Measurements from ENCODE around the gene CAPN10.

DNA sequence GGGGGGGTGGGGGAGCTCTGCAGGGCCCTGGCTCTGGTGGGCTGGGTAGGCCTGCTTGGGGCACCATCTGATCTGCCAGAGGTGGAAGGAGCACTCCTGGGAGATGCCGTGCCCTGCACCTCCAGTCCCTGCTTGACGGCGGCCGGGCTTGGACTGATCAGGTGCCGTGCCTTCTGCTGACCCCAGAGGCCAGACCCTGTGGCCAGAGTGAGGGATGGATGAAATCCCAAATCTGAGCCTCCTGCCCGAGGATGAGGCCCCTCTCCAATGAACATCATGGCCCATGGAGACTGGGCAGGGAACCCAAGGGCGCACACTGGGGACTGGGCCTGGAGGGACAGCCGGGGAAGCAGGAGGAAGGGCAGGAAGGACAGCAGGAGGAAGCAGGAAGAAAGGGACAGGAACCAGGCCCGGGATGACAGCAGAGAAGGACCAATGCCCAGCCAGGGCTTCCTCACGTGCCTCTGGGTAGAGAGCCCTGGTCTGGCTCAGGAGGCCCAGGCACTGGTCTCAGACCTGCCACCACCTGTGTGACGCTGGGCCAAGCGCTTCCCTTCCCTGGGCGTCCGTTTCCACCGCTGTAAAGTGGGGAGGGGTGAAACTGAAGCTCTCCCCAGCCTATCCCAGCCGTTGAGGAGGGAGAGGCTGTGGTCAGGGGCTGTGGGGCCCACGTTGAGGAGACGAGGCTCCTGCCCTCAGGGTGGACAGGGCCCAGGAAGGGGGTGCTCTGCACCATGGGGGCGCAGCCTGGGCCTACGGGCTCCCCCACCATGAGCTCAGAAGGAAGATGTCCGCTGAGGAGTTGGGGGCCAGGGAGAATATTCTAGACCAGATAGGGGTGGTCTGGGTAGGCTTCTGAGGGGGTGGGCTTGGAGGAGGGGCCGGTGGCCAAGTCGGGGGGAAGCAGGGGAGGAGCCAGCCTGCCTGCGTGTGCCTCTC lies 37.7 kb downstream of the CAPN10 start:
- TF ChIP-seq ZNF274 (IDR thresholded peaks at IDR 0.05; ENCODE audit: low read depth, low read length): no peak
- TF ChIP-seq YY1 (IDR thresholded peaks at IDR 0.05; ENCODE audit: insufficient read depth, insufficient read length): no peak
- TF ChIP-seq SUZ12 (IDR thresholded peaks at IDR 0.05; ENCODE audit: extremely low read depth, insufficient read depth, insufficient read length): no peak

Measured in NT2/D1 (cell line).